ENCODE results near the gene RSKR. TPM values are rescaled to one million over a fixed set of nuclear protein-coding genes. Genes with fewer than 3 reads are reported as not detected.

Gene RSKR
- total RNA-seq, 4 donors from 2014 or later, result 6.4 to 12.3 (median 9.7) TPM

DNA sequence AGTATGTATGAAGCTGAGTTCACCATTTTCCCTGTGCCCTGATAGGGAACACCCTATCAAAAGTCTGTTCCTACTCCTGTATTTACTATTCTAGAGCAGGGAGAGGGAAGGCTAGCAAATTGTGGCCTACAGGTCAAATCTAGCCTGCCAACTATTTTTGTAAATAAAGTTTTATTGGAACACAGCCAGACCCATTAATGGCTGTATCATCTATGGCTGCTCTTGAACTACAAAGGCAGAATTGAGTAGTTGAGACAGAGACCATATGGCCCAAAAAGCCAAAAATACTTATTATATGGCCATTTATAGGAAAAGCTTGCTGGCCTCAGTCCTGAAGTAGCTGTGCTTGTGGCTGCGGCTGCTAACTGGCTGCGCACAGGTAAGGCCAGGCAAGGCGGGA is 33.0 kb downstream of the RSKR start:
- TF ChIP-seq, protein P1, sequence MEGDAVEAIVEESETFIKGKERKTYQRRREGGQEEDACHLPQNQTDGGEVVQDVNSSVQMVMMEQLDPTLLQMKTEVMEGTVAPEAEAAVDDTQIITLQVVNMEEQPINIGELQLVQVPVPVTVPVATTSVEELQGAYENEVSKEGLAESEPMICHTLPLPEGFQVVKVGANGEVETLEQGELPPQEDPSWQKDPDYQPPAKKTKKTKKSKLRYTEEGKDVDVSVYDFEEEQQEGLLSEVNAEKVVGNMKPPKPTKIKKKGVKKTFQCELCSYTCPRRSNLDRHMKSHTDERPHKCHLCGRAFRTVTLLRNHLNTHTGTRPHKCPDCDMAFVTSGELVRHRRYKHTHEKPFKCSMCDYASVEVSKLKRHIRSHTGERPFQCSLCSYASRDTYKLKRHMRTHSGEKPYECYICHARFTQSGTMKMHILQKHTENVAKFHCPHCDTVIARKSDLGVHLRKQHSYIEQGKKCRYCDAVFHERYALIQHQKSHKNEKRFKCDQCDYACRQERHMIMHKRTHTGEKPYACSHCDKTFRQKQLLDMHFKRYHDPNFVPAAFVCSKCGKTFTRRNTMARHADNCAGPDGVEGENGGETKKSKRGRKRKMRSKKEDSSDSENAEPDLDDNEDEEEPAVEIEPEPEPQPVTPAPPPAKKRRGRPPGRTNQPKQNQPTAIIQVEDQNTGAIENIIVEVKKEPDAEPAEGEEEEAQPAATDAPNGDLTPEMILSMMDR (IDR thresholded peaks at IDR 0.05; ENCODE audit: low read depth), result no peak

DNA sequence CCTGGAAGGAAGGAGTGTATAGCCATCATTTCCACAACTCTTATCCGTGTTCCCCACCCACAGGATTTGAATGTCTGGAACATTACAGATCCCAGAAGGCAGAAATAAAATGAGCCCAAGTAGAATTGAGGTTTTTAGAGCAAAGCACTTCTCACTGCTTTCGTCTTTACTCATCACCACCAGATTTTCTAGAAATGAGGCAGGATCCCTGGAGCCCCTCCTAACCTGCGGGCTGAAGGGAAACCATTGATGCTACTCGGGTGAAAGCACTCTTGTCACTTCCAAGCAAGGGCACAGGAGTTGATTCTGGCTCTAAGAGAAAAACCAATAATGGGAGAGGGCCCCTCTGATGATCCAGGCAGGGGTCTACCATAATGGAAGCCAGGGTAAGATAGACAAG is 34.5 kb downstream of the RSKR start:
- TF ChIP-seq, protein P1 (IDR thresholded peaks at IDR 0.05; ENCODE audit: low read depth), result no peak

DNA sequence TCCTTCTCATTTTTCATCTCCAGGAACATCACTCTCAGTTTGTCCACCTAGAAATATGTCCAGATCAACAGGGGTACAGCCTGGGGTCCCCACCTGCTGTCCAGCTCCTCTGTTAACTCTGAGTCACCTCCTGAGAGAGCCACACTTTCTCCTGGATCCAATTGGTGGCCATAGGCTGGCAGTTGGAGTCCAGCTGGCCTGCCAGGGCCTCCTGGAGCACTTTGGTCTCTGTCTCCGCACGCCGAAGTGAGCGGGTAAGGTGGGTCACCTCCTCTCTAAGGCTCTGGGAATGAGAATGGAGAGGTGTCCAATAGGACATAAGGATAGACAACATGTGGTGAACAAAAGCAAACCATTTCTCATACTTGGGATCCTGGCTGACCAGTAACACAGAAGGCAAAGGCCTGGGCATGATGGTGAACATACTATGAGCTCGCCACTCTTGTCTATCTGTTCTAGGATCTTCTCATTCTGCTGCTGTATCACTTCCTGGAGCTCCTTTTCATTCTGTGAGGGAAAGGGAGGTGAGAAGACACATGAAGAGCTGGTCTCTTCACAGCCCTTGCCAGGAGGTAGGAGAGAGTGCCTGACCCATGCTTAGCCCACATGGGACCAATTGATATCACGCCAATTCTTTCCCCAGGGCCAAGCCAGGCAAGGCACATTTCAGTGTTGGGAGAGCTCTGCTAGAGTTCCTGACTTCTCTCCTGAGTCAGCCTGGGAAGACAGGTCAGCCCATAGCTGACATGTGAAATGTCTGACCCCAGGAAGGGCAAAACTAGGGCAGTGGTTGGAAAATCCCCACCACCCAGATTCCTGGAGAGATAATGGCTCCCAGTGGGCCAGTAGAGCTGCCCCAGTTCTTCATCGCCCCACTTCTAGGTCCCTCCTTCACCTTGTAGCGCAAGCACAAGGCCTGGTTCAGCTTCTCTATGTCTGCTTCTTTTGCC is 35.5 kb downstream of the RSKR start:
- TF ChIP-seq, protein P1 (IDR thresholded peaks at IDR 0.05; ENCODE audit: low read depth), result no peak

DNA sequence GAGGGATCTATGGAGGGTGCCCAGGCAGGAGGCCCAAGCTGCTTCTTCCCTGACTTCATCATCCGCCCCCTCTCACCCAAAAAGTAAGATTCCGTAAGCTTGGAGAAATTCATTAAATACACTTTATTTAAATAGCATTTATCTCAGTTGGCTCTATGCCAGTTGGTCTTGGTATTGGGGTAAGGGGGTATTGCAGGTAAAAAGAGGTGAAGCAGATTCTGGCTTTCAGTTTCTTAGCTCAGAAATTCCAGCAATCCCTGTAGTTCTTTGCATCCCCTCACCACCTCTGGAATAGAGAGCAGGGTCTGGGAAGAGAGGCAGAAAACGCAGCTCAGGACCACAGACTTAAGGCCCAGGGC is 36.5 kb downstream of the RSKR start:
- TF ChIP-seq, protein P1 (IDR thresholded peaks at IDR 0.05; ENCODE audit: low read depth), result no peak

DNA sequence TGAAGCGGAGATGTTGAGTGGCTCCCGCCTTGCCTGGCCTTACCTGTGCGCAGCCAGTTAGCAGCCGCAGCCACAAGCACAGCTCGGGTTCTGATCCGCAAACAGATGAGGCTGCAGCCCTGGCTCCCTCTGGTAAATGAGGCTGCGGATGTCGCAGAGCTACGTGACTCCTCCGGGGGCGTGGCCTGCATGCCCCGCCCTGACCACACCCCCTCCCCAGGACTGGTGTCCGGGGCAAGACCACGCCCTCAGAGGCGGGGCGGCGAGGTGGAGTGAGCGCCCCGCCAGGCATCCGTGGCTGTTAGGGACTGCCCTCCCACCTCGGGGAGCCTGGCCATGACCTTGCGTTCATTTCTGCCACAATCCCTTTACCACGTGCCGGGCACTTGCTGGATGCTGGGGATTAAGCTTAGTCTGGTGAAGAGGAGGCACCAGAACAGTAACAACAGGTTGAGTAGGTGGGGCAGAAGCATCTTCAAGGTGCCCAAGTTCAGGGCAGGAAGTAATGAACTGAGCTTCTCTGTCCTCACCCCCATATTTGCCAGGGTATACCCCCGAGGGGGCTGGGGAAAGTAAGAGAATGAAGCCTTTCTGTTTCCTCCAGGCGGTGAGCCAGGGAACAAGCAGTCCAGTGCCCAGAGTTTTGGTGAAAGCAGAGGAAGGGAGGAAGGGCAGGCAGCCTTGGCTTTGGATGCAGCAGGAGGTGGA is 37.1 kb downstream of the RSKR start, which contains the start of gene ALDOC:
Gene ALDOC (minus strand): TSS at position 138 of the 708 bp plus-strand sequence. CDS start 1,363 bp downstream, outside the sequence.
- TF ChIP-seq, protein P1 (IDR thresholded peaks at IDR 0.05; ENCODE audit: low read depth), result no peak

DNA sequence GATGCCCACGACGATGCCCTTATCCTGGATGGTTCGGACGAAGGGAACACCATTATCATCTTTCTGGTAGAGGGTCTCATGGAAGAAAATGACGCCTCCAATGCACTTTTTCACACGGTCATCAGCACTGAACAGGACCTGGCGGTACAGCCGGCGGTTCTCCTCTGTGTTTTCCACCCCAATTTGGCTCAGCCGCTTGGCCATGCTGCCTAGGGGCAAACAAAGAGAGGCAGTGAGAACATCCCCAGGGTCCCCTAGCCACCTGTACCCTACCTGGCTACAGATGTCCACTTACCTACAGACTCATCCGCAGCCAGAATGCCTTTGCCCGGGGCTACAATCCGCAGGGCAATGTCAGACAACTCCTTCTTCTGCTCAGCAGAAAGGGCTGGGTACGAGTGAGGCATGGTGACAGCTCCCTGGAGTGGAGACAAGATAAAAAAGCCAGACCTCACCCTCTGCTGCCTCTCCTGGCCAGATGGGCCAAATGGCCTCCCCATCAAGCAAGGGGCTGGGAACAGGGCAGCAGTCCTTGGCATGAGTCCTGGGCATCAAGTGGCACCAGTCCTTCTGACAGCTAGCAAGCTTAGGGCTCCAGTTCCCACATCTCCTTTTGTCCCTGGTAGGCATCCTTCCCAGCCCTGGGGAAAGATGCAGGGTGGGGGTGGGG is 38.7 kb downstream of the RSKR start:
- TF ChIP-seq, protein P1 (IDR thresholded peaks at IDR 0.05; ENCODE audit: low read depth), result no peak

All from subcutaneous adipose tissue (tissue), 4 donors.